Neural cell (in vitro differentiated cells): ENCODE data around the gene WDR82. TPM values are rescaled to one million over a fixed set of nuclear protein-coding genes. Genes with fewer than 3 reads are reported as not detected.

Experiments
- H2AFZ ChIP-seq: fragments of 200-600, 300-800 bp; sonication (generic), shearing (Covaris generic); 2 replicates; pipeline ENCODE4 v1.6.0; 2014; ENCODE audit warnings: low read depth, mild to moderate bottlenecking, antibody characterized with exemption, low read length, moderate library complexity
- H3F3A ChIP-seq: fragments of 200-600 bp; shearing (Covaris generic); 2 replicates; pipeline ENCODE4 v1.6.1; 2016; ENCODE audit warnings: mild to moderate bottlenecking, moderate library complexity, mixed read lengths, antibody characterized with exemption, low read length; ENCODE audit not compliant: insufficient read depth, poor library complexity, severe bottlenecking
- H3K27ac ChIP-seq: fragments of 200-600, 300-800 bp; sonication (generic), shearing (Covaris generic); 2 replicates; pipeline ENCODE4 v1.5.1; 2014; ENCODE audit warnings: mild to moderate bottlenecking, low read length, moderate library complexity
- H3K27me3 ChIP-seq: fragments of 300-800, 200-600 bp; sonication (generic), shearing (Covaris generic); 2 replicates; pipeline ENCODE4 v1.6.0; 2014; ENCODE audit warnings: mild to moderate bottlenecking, low read depth, low read length, moderate library complexity; ENCODE audit not compliant: insufficient read depth
- H3K36me3 ChIP-seq: fragments of 300-800, 200-600 bp; sonication (generic), shearing (Covaris generic); 2 replicates; pipeline ENCODE4 v1.5.1; 2014; ENCODE audit warnings: mild to moderate bottlenecking, antibody characterized with exemption, low read length, moderate library complexity; ENCODE audit not compliant: insufficient read depth
- H3K4me2 ChIP-seq: fragments of 300-800, 200-600 bp; sonication (generic), shearing (Covaris generic); 2 replicates; pipeline ENCODE4 v1.6.0; 2014; ENCODE audit warnings: mild to moderate bottlenecking, low read length
- H3K4me3 ChIP-seq: fragments of 300-800, 200-600 bp; sonication (generic), shearing (Covaris generic); 2 replicates; pipeline ENCODE4 v1.5.1; 2014; ENCODE audit warnings: mild to moderate bottlenecking, low read length, moderate library complexity
- H3K79me2 ChIP-seq: fragments of 200-600 bp; shearing (Covaris generic); replicated peaks from 2 replicates; pipeline ENCODE4 v1.6.0; 2014; ENCODE audit warnings: mild to moderate bottlenecking, low read length, moderate library complexity; ENCODE audit not compliant: insufficient read depth
- H3K9ac ChIP-seq: fragments of 300-800, 200-600 bp; sonication (generic), shearing (Covaris generic); 2 replicates; pipeline ENCODE4 v1.6.1; 2016; ENCODE audit warnings: mild to moderate bottlenecking, low read length, mixed read lengths
- H3K9me2 ChIP-seq: fragments of 200-600 bp; shearing (Covaris generic); 2 replicates; pipeline ENCODE4 v1.6.1; 2016; ENCODE audit warnings: mild to moderate bottlenecking, low read length, mixed read lengths; ENCODE audit not compliant: insufficient read depth
- H3K9me3 ChIP-seq: fragments of 200-600, 300-800 bp; sonication (generic), shearing (Covaris generic); 2 replicates; pipeline ENCODE4 v1.6.1; 2016; ENCODE audit warnings: mild to moderate bottlenecking, mixed run types, low read length, moderate library complexity, mixed read lengths
- H4K20me1 ChIP-seq: fragments of 200-600 bp; shearing (Covaris generic); 2 replicates; pipeline ENCODE4 v1.6.1; 2016; ENCODE audit warnings: mild to moderate bottlenecking, mixed run types; ENCODE audit not compliant: insufficient read depth
- EP300 ChIP-seq: fragments of 450-650 bp; conservative IDR thresholded peaks from 2 replicates; pipeline ENCODE4 v1.6.1; 2014; ENCODE audit warnings: antibody characterized with exemption, mild to moderate bottlenecking, moderate library complexity; ENCODE audit not compliant: poor library complexity, severe bottlenecking
- EZH2 ChIP-seq: fragments of 200-600, 300-800 bp; shearing (Covaris generic), sonication (generic); IDR thresholded peaks from 2 replicates; pipeline ENCODE4 v1.6.1; 2014; ENCODE audit warnings: antibody characterized with exemption, low read length, borderline replicate concordance, mild to moderate bottlenecking; ENCODE audit not compliant: insufficient read depth, poor library complexity, severe bottlenecking
- MXI1 ChIP-seq: fragments of 450-650 bp; conservative IDR thresholded peaks from 2 replicates; pipeline ENCODE4 v1.6.1; 2014; ENCODE audit warnings: antibody characterized with exemption, mild to moderate bottlenecking; ENCODE audit not compliant: poor library complexity, severe bottlenecking
- POLR2AphosphoS5 ChIP-seq: IDR thresholded peaks from 2 replicates; pipeline ENCODE4 v1.6.1; 2012
- RAD21 ChIP-seq: fragments of 450-650 bp; conservative IDR thresholded peaks from 2 replicates; pipeline ENCODE4 v1.6.1; 2014; ENCODE audit warnings: antibody characterized with exemption, mild to moderate bottlenecking, moderate library complexity
- SMC3 ChIP-seq: fragments of 450-650 bp; conservative IDR thresholded peaks from 2 replicates; pipeline ENCODE4 v1.6.1; 2014; ENCODE audit warnings: antibody characterized with exemption, mild to moderate bottlenecking, moderate library complexity; ENCODE audit not compliant: poor library complexity
- TAF1 ChIP-seq: IDR thresholded peaks from 2 replicates; pipeline ENCODE4 v1.6.1; 2012; ENCODE audit warnings: low read depth
- polyA plus RNA-seq: library from polyadenylated mRNA; depleted of rRNA; stranded (reverse); fragments of >200 nt; gene quantifications from 2 replicates; pipeline ENCODE4 v1.2.3, GENCODE V29; 2014
- TF ChIP-seq, protein P1 (sequence below): fragments of 450-650 bp; IDR thresholded peaks from 2 replicates; pipeline ENCODE4 v1.5.1; 2014; ENCODE audit warnings: antibody characterized with exemption, mild to moderate bottlenecking, moderate library complexity; ENCODE audit not compliant: poor library complexity, severe bottlenecking
- TF ChIP-seq, protein P2 (sequence below): IDR thresholded peaks from 2 replicates; pipeline ENCODE4 v1.6.1; 2012; ENCODE audit warnings: borderline replicate concordance

Gene WDR82
- polyA plus RNA-seq, 1 donor from 2014 or later = 163 TPM

DNA sequence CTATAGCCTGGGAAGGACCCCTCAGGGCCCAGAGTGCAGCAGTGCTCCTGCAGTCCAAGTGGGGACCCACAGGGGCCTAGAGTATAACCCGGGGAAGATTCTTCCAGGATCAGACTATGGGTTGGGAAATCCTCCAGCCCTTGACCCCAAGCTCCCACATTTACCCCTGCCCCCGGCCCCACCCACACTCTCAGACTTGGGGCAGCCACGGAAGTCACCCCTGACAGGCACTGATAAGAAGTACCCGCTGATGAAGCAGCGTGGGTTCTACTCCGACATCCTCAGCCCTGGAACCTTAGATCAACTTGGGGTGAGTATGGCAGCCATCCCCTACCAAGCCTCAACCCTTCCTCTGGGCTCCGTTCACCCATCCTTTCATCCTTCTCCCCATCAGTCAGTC, 44.0 kb upstream of the WDR82 start:
- Histone ChIP-seq H3F3A (no peaks in the 10 kb centered on the region), H3K79me2 (no peaks in the 10 kb centered on the region), H3K27me3 (no peaks in the 10 kb centered on the region), H3K4me2 (no peak overlapping the region), H3K4me3 (no peak overlapping the region), H3K36me3 (no peaks in the 10 kb centered on the region), H3K9me3 (no peaks in the 10 kb centered on the region), H3K9ac (no peak overlapping the region), H2AFZ (no peak overlapping the region), H4K20me1 (no peaks in the 10 kb centered on the region), H3K27ac (no peak overlapping the region), H3K9me2 (no peaks in the 10 kb centered on the region)
- TF ChIP-seq SMC3 = no peak
- no peak for TF ChIP-seq EZH2
- TF ChIP-seq POLR2AphosphoS5 = no peak
- no peak for TF ChIP-seq TAF1
- no peak for TF ChIP-seq MXI1
- TF ChIP-seq, protein P1, sequence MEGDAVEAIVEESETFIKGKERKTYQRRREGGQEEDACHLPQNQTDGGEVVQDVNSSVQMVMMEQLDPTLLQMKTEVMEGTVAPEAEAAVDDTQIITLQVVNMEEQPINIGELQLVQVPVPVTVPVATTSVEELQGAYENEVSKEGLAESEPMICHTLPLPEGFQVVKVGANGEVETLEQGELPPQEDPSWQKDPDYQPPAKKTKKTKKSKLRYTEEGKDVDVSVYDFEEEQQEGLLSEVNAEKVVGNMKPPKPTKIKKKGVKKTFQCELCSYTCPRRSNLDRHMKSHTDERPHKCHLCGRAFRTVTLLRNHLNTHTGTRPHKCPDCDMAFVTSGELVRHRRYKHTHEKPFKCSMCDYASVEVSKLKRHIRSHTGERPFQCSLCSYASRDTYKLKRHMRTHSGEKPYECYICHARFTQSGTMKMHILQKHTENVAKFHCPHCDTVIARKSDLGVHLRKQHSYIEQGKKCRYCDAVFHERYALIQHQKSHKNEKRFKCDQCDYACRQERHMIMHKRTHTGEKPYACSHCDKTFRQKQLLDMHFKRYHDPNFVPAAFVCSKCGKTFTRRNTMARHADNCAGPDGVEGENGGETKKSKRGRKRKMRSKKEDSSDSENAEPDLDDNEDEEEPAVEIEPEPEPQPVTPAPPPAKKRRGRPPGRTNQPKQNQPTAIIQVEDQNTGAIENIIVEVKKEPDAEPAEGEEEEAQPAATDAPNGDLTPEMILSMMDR = no peak

DNA sequence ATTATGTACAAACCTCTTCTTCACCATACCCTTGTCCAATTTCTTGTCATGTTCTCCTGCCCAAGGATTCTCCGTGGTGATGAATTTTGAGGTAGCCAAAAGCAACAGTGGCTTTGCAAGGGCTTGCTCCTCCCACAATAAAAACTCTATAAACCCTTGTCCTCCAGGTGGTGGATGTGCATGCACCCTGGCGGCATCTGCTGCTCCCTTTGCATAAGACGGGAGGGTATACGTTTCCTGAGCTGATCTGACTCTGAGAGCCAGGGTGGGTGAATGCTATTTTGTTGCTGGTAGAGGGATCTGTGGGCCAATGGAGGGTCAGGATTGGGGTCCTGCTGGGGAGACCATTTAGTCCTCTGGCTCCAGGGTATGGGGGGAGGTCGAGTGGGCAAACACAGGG, 43.0 kb upstream of the WDR82 start:
- Histone ChIP-seq H2AFZ (no peak overlapping the region), H3K27ac (no peak overlapping the region), H3K9me3 (no peaks in the 10 kb centered on the region), H3K4me2 (no peak overlapping the region), H3K9ac (no peak overlapping the region), H3K36me3 (no peaks in the 10 kb centered on the region), H3K27me3 (no peaks in the 10 kb centered on the region), H3K9me2 (no peaks in the 10 kb centered on the region), H3F3A (no peaks in the 10 kb centered on the region), H3K79me2 (no peaks in the 10 kb centered on the region), H3K4me3 (no peak overlapping the region), H4K20me1 (no peaks in the 10 kb centered on the region)
- TF ChIP-seq MXI1 (no peak), SMC3 (no peak), RAD21 (no peak), POLR2AphosphoS5 (no peak), EP300 (no peak)
- TF ChIP-seq, protein P1 = no peak
- TF ChIP-seq, protein P2, sequence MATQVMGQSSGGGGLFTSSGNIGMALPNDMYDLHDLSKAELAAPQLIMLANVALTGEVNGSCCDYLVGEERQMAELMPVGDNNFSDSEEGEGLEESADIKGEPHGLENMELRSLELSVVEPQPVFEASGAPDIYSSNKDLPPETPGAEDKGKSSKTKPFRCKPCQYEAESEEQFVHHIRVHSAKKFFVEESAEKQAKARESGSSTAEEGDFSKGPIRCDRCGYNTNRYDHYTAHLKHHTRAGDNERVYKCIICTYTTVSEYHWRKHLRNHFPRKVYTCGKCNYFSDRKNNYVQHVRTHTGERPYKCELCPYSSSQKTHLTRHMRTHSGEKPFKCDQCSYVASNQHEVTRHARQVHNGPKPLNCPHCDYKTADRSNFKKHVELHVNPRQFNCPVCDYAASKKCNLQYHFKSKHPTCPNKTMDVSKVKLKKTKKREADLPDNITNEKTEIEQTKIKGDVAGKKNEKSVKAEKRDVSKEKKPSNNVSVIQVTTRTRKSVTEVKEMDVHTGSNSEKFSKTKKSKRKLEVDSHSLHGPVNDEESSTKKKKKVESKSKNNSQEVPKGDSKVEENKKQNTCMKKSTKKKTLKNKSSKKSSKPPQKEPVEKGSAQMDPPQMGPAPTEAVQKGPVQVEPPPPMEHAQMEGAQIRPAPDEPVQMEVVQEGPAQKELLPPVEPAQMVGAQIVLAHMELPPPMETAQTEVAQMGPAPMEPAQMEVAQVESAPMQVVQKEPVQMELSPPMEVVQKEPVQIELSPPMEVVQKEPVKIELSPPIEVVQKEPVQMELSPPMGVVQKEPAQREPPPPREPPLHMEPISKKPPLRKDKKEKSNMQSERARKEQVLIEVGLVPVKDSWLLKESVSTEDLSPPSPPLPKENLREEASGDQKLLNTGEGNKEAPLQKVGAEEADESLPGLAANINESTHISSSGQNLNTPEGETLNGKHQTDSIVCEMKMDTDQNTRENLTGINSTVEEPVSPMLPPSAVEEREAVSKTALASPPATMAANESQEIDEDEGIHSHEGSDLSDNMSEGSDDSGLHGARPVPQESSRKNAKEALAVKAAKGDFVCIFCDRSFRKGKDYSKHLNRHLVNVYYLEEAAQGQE = no peak
